Measurements from ENCODE around the gene DUSP7.

DUSP7 gene

DNA sequence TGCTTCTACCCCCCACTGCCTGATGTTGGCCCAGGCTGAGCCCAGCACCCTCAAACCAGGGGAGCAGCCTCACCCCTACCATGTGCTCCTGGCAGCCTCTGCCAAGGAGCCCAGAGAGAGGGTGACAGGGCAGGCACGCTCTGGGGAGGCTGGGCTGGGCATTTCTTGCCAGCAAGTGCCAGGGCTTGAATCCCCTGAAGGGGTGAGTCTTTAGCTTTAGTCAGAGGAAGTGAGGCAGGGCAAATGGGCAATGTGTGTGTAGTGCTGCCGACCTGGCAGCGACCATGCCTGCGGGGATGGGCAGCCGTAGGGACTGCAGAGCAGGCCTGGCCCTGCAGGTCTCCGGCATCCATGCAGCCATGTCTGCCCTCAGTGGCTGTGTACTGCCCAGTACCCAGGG, 18.1 kb downstream of the DUSP7 start:
- TF ChIP-seq FOXP2 (optimal IDR thresholded peaks at IDR 0.05; ENCODE audit: borderline replicate concordance, extremely low read depth, extremely low read length, insufficient read depth) (no peak), POLR2AphosphoS5 (IDR thresholded peaks at IDR 0.05; ENCODE audit: low read depth, low read length) (no peak), TAF1 (IDR thresholded peaks at IDR 0.05; ENCODE audit: borderline replicate concordance, insufficient read depth, low read length) (no peak), REST (IDR thresholded peaks at IDR 0.05; ENCODE audit: insufficient read depth in 1 of 2, low read depth in 2 of 2, low read length in 2 of 2) (no peak), SIN3A (IDR thresholded peaks at IDR 0.05; ENCODE audit: borderline replicate concordance, insufficient read depth, low read length) (no peak)

DNA sequence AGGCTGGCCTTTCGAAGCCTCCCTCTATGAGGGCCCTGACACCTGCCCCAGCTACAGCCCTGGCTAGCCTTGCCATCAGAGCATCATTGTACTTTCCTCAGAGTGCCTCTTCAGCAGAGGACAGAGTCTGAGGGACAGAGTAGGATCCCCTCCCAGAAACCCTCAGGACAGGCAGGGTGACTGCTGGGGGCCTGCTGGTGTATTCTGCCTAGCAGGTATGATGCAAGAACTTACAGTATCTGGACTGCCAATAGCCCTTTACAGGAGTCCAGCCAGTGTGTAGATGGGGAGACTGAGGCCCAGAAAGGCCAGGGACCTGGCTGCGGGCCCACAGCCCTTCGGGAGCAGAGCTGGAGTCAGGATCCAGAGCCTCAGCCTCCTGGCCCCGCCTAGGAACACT, 19.1 kb downstream of the DUSP7 start:
- no peak for TF ChIP-seq TAF1 (IDR thresholded peaks at IDR 0.05; ENCODE audit: borderline replicate concordance, insufficient read depth, low read length)

- TF ChIP-seq TAF1 (IDR thresholded peaks at IDR 0.05; ENCODE audit: borderline replicate concordance, insufficient read depth, low read length) = no peak
- TF ChIP-seq REST (IDR thresholded peaks at IDR 0.05; ENCODE audit: insufficient read depth in 1 of 2, low read depth in 2 of 2, low read length in 2 of 2) = no peak
- no peak for TF ChIP-seq SIN3A (IDR thresholded peaks at IDR 0.05; ENCODE audit: borderline replicate concordance, insufficient read depth, low read length)
- no peak for TF ChIP-seq POLR2AphosphoS5 (IDR thresholded peaks at IDR 0.05; ENCODE audit: low read depth, low read length)
- TF ChIP-seq FOXP2 (optimal IDR thresholded peaks at IDR 0.05; ENCODE audit: borderline replicate concordance, extremely low read depth, extremely low read length, insufficient read depth) = no peak
Observed at GRCh38 chr3:52036829-52037228, 19.5 kb downstream of the DUSP7 start.

- TF ChIP-seq TAF1 (IDR thresholded peaks at IDR 0.05; ENCODE audit: borderline replicate concordance, insufficient read depth, low read length) (no peak), REST (IDR thresholded peaks at IDR 0.05; ENCODE audit: insufficient read depth in 1 of 2, low read depth in 2 of 2, low read length in 2 of 2) (no peak), SIN3A (IDR thresholded peaks at IDR 0.05; ENCODE audit: borderline replicate concordance, insufficient read depth, low read length) (no peak), FOXP2 (optimal IDR thresholded peaks at IDR 0.05; ENCODE audit: borderline replicate concordance, extremely low read depth, extremely low read length, insufficient read depth) (no peak), POLR2AphosphoS5 (IDR thresholded peaks at IDR 0.05; ENCODE audit: low read depth, low read length) (no peak)
Observed at GRCh38 chr3:52036222-52036694, 20.1 kb downstream of the DUSP7 start.

DNA sequence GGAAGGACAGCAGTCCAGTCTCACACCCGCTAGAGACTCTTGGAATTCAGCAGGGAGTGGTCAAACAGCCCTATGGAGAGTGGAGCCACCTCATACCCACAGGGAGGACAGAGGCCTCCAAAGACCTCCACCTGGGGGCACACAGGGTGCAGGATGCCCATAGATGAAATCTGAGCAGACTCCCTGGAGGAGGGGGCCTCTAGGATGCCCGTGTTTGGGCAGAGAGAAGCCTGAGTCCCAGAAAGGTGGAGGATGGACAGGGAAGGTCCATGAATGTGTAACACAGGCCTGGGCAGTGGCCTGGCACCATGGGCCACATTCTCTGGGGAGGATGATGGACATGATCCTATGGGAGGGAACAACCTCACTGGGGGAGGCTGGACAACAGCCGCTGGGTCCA, 21.7 kb downstream of the DUSP7 start:
- TF ChIP-seq SIN3A (IDR thresholded peaks at IDR 0.05; ENCODE audit: borderline replicate concordance, insufficient read depth, low read length) (no peak), REST (IDR thresholded peaks at IDR 0.05; ENCODE audit: insufficient read depth in 1 of 2, low read depth in 2 of 2, low read length in 2 of 2) (no peak), POLR2AphosphoS5 (IDR thresholded peaks at IDR 0.05; ENCODE audit: low read depth, low read length) (no peak), FOXP2 (optimal IDR thresholded peaks at IDR 0.05; ENCODE audit: borderline replicate concordance, extremely low read depth, extremely low read length, insufficient read depth) (no peak), TAF1 (IDR thresholded peaks at IDR 0.05; ENCODE audit: borderline replicate concordance, insufficient read depth, low read length) (no peak)
